Neural progenitor cell (in vitro differentiated cells): ENCODE data around the gene BAHD1.

Experiments used
- EZH2 ChIP-seq: fragments of 200-600 bp; sonication (generic); IDR thresholded peaks from 2 replicates; pipeline ENCODE4 v1.6.1; 2017; ENCODE audit warnings: antibody characterized with exemption, mild to moderate bottlenecking, moderate library complexity
- TF ChIP-seq, protein P1 (sequence below): fragments of 200-600 bp; sonication (generic); IDR thresholded peaks from 2 replicates; pipeline ENCODE4 v1.5.1; 2017; ENCODE audit warnings: antibody characterized with exemption, mild to moderate bottlenecking

DNA sequence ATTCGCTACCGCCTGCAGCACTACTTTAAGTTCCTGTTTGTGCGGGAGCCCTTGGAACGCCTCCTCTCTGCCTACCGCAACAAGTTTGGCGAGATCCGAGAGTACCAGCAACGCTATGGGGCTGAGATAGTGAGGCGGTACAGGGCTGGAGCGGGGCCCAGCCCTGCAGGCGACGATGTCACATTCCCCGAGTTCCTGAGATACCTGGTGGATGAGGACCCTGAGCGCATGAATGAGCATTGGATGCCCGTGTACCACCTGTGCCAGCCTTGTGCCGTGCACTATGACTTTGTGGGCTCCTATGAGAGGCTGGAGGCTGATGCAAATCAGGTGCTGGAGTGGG, 31.0 kb downstream of the BAHD1 start:
- no peak for TF ChIP-seq EZH2
- TF ChIP-seq, protein P1, sequence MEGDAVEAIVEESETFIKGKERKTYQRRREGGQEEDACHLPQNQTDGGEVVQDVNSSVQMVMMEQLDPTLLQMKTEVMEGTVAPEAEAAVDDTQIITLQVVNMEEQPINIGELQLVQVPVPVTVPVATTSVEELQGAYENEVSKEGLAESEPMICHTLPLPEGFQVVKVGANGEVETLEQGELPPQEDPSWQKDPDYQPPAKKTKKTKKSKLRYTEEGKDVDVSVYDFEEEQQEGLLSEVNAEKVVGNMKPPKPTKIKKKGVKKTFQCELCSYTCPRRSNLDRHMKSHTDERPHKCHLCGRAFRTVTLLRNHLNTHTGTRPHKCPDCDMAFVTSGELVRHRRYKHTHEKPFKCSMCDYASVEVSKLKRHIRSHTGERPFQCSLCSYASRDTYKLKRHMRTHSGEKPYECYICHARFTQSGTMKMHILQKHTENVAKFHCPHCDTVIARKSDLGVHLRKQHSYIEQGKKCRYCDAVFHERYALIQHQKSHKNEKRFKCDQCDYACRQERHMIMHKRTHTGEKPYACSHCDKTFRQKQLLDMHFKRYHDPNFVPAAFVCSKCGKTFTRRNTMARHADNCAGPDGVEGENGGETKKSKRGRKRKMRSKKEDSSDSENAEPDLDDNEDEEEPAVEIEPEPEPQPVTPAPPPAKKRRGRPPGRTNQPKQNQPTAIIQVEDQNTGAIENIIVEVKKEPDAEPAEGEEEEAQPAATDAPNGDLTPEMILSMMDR, result no peak
